NCI-H2196 treated with DMSO at 0.1 percent for 48 hours (cell line): ENCODE results near the gene ATF5.
"Not testable (repeated sequence)": the region's sequence is repeated elsewhere in the genome, so short reads cannot be mapped to it uniquely, and the experiment has no call there.

Experiments used
- DNase-seq: peaks from one replicate; lab custom pipeline; 2025; ENCODE audit not compliant: unreplicated experiment; lab: John Stamatoyannopoulos, UW

Gene ATF5

GRCh38 chr19:49944567-49944966, 15.6 kb downstream of the ATF5 start:
- not testable (repeated sequence) for DNase-seq

GRCh38 chr19:49946415-49946814, 17.4 kb downstream of the ATF5 start:
- no peak for DNase-seq

- no peak for DNase-seq
These were observed 21.0 kb downstream of the ATF5 start for GRCh38 chr19:49949742-49950589.

GRCh38 chr19:49950590-49950948, 21.6 kb downstream of the ATF5 start:
- no peak for DNase-seq

GRCh38 chr19:49950956-49951526, 22.0 kb downstream of the ATF5 start:
- no peak for DNase-seq

- no peak for DNase-seq
These were observed 22.9 kb downstream of the ATF5 start for GRCh38 chr19:49951806-49952478.

GRCh38 chr19:49952479-49952836, 23.5 kb downstream of the ATF5 start:
- DNase-seq = no peak

- no peak for DNase-seq
These were observed 23.9 kb downstream of the ATF5 start for GRCh38 chr19:49952906-49953305.

GRCh38 chr19:49953416-49953815, 24.4 kb downstream of the ATF5 start:
- no peak for DNase-seq

- no peak for DNase-seq
These were observed 25.3 kb downstream of the ATF5 start for GRCh38 chr19:49954092-49954829.

- DNase-seq = no peak
These were observed 25.9 kb downstream of the ATF5 start for GRCh38 chr19:49954933-49955332.

- DNase-seq = no peak
These were observed 27.1 kb downstream of the ATF5 start for GRCh38 chr19:49956115-49956495.

- DNase-seq = no peak
These were observed 28.4 kb downstream of the ATF5 start for GRCh38 chr19:49957262-49957915.

GRCh38 chr19:49958144-49958543, 29.1 kb downstream of the ATF5 start:
- DNase-seq = not testable (repeated sequence)

- DNase-seq = not testable (repeated sequence)
These were observed 29.6 kb downstream of the ATF5 start for GRCh38 chr19:49958596-49958995.

- not testable (repeated sequence) for DNase-seq
These were observed 30.9 kb downstream of the ATF5 start for GRCh38 chr19:49959892-49960291.

- DNase-seq = not testable (repeated sequence)
These were observed 32.0 kb downstream of the ATF5 start, which contains the start of gene SIGLEC11 for GRCh38 chr19:49960980-49961379. SIGLEC11 (minus strand) TSS chr19:49961172; CDS start chr19:49961081, 91 bp downstream.

GRCh38 chr19:49968279-49968922, 39.4 kb downstream of the ATF5 start:
- DNase-seq = no peak

GRCh38 chr19:49969355-49969754, 40.4 kb downstream of the ATF5 start:
- DNase-seq = not testable (repeated sequence)

GRCh38 chr19:49971991-49972411, 43.0 kb downstream of the ATF5 start:
- no peak for DNase-seq
